GM21723 (cell line): ENCODE measurements around the gene ZNF200.
"Not testable (repeated sequence)": the region's sequence is repeated elsewhere in the genome, so short reads cannot be mapped to it uniquely, and the experiment has no call there.

Source experiments
- ATAC-seq: cut with Tn5 transposase; IDR thresholded peaks from one replicate; pipeline ENCODE4 v1.9.1; 2021; ENCODE audit warnings: mild to moderate bottlenecking, moderate library complexity; ENCODE audit not compliant: unreplicated experiment

ZNF200 gene

GRCh38 chr16:3254309-3254708, 19.4 kb upstream of the ZNF200 start:
- no peak for ATAC-seq

- ATAC-seq: no peak
Observed at GRCh38 chr16:3252967-3253366, 18.0 kb upstream of the ZNF200 start.

GRCh38 chr16:3249451-3249850, 14.5 kb upstream of the ZNF200 start:
- no peak for ATAC-seq

GRCh38 chr16:3249020-3249419, 14.1 kb upstream of the ZNF200 start:
- no peak for ATAC-seq

GRCh38 chr16:3248596-3248995, 13.6 kb upstream of the ZNF200 start:
- ATAC-seq: no peak

- no peak for ATAC-seq
Observed at GRCh38 chr16:3246876-3247275, 11.9 kb upstream of the ZNF200 start.

GRCh38 chr16:3246002-3246401, 11.0 kb upstream of the ZNF200 start:
- no peak for ATAC-seq

- no peak for ATAC-seq
Observed at GRCh38 chr16:3243882-3244281, 8.9 kb upstream of the ZNF200 start.

- no peak for ATAC-seq
Observed at GRCh38 chr16:3242709-3243108, 7.8 kb upstream of the ZNF200 start.

- no peak for ATAC-seq
Observed at GRCh38 chr16:3241761-3242160, 6.8 kb upstream of the ZNF200 start.

GRCh38 chr16:3235856-3236669, 1.1 kb upstream of the ZNF200 start:
- no peak for ATAC-seq

- no peak for ATAC-seq
Observed at GRCh38 chr16:3234543-3234856, 458 bp downstream of the ZNF200 start.

GRCh38 chr16:3223913-3224515, 10.9 kb downstream of the ZNF200 start:
- no peak for ATAC-seq

GRCh38 chr16:3220839-3221238, 14.1 kb downstream of the ZNF200 start:
- ATAC-seq: no peak

- ATAC-seq: no peak
Observed at GRCh38 chr16:3216263-3216640, 18.7 kb downstream of the ZNF200 start.

- ATAC-seq: no peak
Observed at GRCh38 chr16:3215601-3216262, 19.2 kb downstream of the ZNF200 start.

- ATAC-seq: no peak
Observed at GRCh38 chr16:3214904-3215600, 19.9 kb downstream of the ZNF200 start.

- no peak for ATAC-seq
Observed at GRCh38 chr16:3212567-3212966, 22.4 kb downstream of the ZNF200 start.

- ATAC-seq: no peak
Observed at GRCh38 chr16:3212006-3212405, 23.0 kb downstream of the ZNF200 start.

- ATAC-seq: no peak
Observed at GRCh38 chr16:3207086-3207953, 27.6 kb downstream of the ZNF200 start.

- not testable (repeated sequence) for ATAC-seq
Observed at GRCh38 chr16:3205939-3206338, 29.0 kb downstream of the ZNF200 start.
